Transverse colon (tissue), 4 donors: ENCODE measurements around the gene COX7A2. TPM values are rescaled to one million over a fixed set of nuclear protein-coding genes. Genes with fewer than 3 reads are reported as not detected.

Experiments used
- DNase-seq: peaks from one replicate; pipeline ENCODE4 v3.0.0-alpha.2; 2019
- H3K27ac ChIP-seq, 4 donors: fragments of 200-600 bp; sonication (generic); 2 replicates each; pipeline ENCODE4 v1.5.1; 2016 to 2018; ENCODE audit warnings: inconsistent platforms in 4 of 4
- H3K27me3 ChIP-seq: fragments of 200-600 bp; sonication (generic); 2 replicates; pipeline ENCODE4 v1.5.1; 2017; ENCODE audit warnings: inconsistent platforms
- H3K36me3 ChIP-seq, 4 donors: fragments of 200-600 bp; sonication (generic); 2 replicates each; pipeline ENCODE4 v1.5.1; 2017 to 2019; ENCODE audit warnings: inconsistent platforms in 4 of 4
- H3K4me1 ChIP-seq, 4 donors: fragments of 200-600 bp; sonication (generic); 2 replicates each; pipeline ENCODE4 v1.5.1; 2017 to 2020; ENCODE audit warnings: inconsistent platforms in 4 of 4
- H3K4me3 ChIP-seq, 4 donors: fragments of 200-600 bp; sonication (generic); 1 replicate in 1 of 4; 2 replicates in 3 of 4; pipeline versions ENCODE4 v1.5.1 to v1.6.1; 2017 to 2019; ENCODE audit warnings: inconsistent platforms in 4 of 4
- H3K9me3 ChIP-seq, 2 donors: fragments of 200-600 bp; sonication (generic); 2 replicates each; pipeline ENCODE4 v1.5.1; 2017 to 2019; ENCODE audit warnings: inconsistent platforms in 2 of 2
- EP300 ChIP-seq: sonication (generic); formaldehyde crosslinking; IDR thresholded peaks from one replicate; pipeline ENCODE4 v1.6.1; 2017; ENCODE audit warnings: antibody characterized with exemption, low read depth
- POLR2A ChIP-seq: fragments of 450-650 bp; IDR thresholded peaks from one replicate; pipeline ENCODE4 v1.6.1; 2016; ENCODE audit warnings: antibody characterized with exemption, mild to moderate bottlenecking, moderate library complexity
- POLR2AphosphoS5 ChIP-seq, 3 donors: sonication (generic); formaldehyde crosslinking; IDR thresholded peaks; one replicate each; pipeline ENCODE4 v1.6.1; 2016; ENCODE audit warnings: antibody characterized with exemption in 3 of 3
- WGBS, 2 donors: methylation state at CpG; one replicate each; pipeline ENCODE4 v1.1.5; 2018; ENCODE audit warnings: low coverage in 1 of 2; 5-methylcytosine and 5-hydroxymethylcytosine counted together
- in situ Hi-C, 4 donors: fragments of 200-750 bp; cut with MboI; loops; one replicate each; pipeline versions ENCODE4 v1.15.0 to v1.15.1; 2017; ENCODE audit warnings: low sequenced_read_pairs in 3 of 4, low pct_ligation_motif_present in 1 of 4, low pct_unique_long_range_greater_than_20kb in 1 of 4
- intact Hi-C: fragments of 100-400 bp; cut with DNase I; formaldehyde crosslinking; loops from one replicate; pipeline ENCODE4 v1.15.1; 2023; ENCODE audit warnings: low total_unique reads
- total RNA-seq, 4 donors: library from RNA; depleted of rRNA; stranded (reverse); fragments of >200 nt; gene quantifications; one replicate each; pipeline ENCODE4 v1.1.0, GENCODE V29; 2016
- TF ChIP-seq, protein P1 (sequence below), 5 experiments: fragments of 200-600 bp in 3 of 5; fragments of 450-650 bp in 2 of 5; sonication (generic) in 3 of 5; IDR thresholded peaks; 1 replicate in 2 of 5; 2 replicates in 3 of 5; pipeline ENCODE4 v1.5.1; 2016 to 2017; ENCODE audit warnings: antibody characterized with exemption in 5 of 5, inconsistent platforms in 3 of 5, mild to moderate bottlenecking in 2 of 5, moderate library complexity in 1 of 5

Gene COX7A2, protein sequence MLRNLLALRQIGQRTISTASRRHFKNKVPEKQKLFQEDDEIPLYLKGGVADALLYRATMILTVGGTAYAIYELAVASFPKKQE
- 100 to 1,000 TPM; 146 to 469 (median 349) TPM for total RNA-seq

DNA sequence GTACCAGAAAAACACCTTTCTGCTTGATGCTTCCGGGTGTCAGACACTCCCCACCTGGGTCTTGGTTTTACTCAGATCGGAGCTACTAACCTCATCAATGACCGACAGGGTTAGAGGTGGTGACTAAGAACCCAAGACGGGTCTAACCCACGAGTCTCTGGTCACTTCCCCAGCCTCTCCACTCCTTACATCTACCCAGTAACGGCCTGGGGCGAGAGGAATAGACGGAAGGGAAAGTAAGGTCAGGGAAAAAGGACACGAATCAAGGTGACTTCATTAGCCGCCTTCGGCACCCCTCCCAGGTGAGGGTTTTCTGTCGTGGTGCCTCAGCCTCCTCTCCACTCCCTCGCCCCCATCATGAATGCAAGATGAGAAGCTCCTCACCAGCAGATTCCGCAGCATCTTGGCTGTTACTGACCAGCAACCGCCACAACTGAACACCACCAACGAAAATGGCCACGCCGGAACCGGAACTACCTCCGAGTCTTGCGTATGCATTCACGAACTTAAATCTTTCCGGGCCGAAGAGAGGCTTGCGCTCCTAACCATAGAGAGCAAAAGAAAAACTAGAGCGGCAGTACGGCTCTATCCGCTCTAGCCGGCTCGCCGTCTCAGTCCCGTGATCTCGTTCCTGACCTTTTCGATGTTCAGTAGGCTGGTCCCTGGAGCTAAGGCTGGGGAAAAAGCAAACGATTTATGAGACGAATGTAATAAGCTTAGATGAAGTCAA, at the start of gene COX7A2:
Gene COX7A2 (minus strand): TSS at position 469 of the 730 bp plus-strand sequence. CDS start 67 bp downstream, at position 402.
- WGBS, 2 donors: 0% methylated on average over 3 to 36 of the region's 36 CpGs
- H3K27me3 ChIP-seq: no peaks in the 10 kb centered on the region
- H3K36me3 ChIP-seq: peaks cover 0 to 26% (median 12%) of the 10 kb centered on the region in 4 donors
- H3K9me3 ChIP-seq: no peaks in the 10 kb centered on the region
- in situ Hi-C loops: no loop called here
- peak within 1 kb of the TSS; percentile 48 to 82 (median 70) for H3K4me3 ChIP-seq
- intact Hi-C loops: no loop called here
- TF ChIP-seq POLR2A (peak; percentile 94), POLR2AphosphoS5 (IDR thresholded peaks at IDR 0.05) (peak; percentile 85 to 98 (median 95))
- TF ChIP-seq, protein P1, sequence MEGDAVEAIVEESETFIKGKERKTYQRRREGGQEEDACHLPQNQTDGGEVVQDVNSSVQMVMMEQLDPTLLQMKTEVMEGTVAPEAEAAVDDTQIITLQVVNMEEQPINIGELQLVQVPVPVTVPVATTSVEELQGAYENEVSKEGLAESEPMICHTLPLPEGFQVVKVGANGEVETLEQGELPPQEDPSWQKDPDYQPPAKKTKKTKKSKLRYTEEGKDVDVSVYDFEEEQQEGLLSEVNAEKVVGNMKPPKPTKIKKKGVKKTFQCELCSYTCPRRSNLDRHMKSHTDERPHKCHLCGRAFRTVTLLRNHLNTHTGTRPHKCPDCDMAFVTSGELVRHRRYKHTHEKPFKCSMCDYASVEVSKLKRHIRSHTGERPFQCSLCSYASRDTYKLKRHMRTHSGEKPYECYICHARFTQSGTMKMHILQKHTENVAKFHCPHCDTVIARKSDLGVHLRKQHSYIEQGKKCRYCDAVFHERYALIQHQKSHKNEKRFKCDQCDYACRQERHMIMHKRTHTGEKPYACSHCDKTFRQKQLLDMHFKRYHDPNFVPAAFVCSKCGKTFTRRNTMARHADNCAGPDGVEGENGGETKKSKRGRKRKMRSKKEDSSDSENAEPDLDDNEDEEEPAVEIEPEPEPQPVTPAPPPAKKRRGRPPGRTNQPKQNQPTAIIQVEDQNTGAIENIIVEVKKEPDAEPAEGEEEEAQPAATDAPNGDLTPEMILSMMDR (IDR thresholded peaks at IDR 0.05): no peak
- H3K27ac ChIP-seq: peak within 1 kb of the TSS; percentile 89 to 95 (median 92)
- peaks cover 0 to 33% (median 18%) of the 10 kb centered on the region in 4 donors for H3K4me1 ChIP-seq
- DNase-seq: peak; percentile 91

DNA sequence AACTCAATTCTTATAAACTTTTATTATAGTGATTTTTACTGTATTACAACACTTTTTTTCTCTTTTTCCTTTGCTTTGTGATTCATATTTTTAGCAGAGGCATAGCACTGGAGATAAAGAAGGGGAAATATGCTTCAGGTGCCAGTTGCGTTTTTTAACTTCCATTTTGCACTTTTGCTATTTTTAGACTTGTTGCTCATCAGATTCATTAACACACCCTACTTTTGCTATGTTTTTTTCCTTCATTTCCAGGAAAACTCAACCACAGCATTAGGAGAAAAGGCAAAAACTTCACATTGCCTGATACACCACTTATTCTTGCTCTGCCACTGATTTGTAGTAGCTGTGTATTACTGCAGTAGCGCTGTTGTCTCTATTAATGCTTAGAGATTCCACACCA, 49.0 kb upstream of the COX7A2 start:
- DNase-seq: no peak
- TF ChIP-seq EP300 (no peak), POLR2A (no peak), POLR2AphosphoS5 (IDR thresholded peaks at IDR 0.05) (no peak)
- TF ChIP-seq, protein P1 (IDR thresholded peaks at IDR 0.05): no peak
- in situ Hi-C loops: loop anchor here in 2 of 4 donors (10.0 kb wide), 1 partner anchor 232 kb away; no protein-coding TSS in a partner anchor
- Histone ChIP-seq H3K4me3 (no peak overlapping the region), H3K36me3 (no peaks in the 10 kb centered on the region), H3K9me3 (no peaks in the 10 kb centered on the region), H3K27me3 (no peaks in the 10 kb centered on the region), H3K4me1 (no peaks in the 10 kb centered on the region), H3K27ac (no peak overlapping the region)
- intact Hi-C loops: no loop called here
- 83 to 92% methylated on average over 2 of the region's 2 CpGs for WGBS, 2 donors

DNA sequence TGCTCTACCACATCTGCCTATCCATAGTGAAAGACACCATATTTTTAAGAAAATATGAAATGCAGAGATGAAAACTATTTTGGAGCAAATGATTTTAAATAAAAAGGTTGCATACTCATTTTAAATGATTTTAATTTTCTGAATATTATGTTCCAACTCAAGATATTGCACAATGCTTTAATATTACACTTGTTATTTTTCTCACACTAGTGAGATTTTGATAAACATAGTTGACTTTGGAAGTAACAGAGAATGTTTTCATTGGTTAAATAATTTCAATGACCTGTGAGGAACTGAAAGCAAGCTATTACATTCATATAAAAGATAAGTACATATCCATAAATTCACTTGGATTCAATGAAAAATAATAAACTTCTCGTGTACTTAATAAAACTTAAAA, 48.1 kb upstream of the COX7A2 start:
- 64 to 83% methylated on average over 1 of the region's 1 CpG for WGBS, 2 donors
- Histone ChIP-seq H3K27ac (no peak overlapping the region), H3K4me3 (no peak overlapping the region), H3K36me3 (no peaks in the 10 kb centered on the region), H3K27me3 (no peaks in the 10 kb centered on the region), H3K9me3 (no peaks in the 10 kb centered on the region), H3K4me1 (no peaks in the 10 kb centered on the region)
- in situ Hi-C loops (loop anchor here in 2 of 4 donors (10.0 kb wide), 1 partner anchor 233 kb away; no protein-coding TSS in a partner anchor), intact Hi-C loops (no loop called here)
- TF ChIP-seq POLR2A (no peak), POLR2AphosphoS5 (IDR thresholded peaks at IDR 0.05) (no peak), EP300 (no peak)
- TF ChIP-seq, protein P1 (IDR thresholded peaks at IDR 0.05): no peak
- no peak for DNase-seq

DNA sequence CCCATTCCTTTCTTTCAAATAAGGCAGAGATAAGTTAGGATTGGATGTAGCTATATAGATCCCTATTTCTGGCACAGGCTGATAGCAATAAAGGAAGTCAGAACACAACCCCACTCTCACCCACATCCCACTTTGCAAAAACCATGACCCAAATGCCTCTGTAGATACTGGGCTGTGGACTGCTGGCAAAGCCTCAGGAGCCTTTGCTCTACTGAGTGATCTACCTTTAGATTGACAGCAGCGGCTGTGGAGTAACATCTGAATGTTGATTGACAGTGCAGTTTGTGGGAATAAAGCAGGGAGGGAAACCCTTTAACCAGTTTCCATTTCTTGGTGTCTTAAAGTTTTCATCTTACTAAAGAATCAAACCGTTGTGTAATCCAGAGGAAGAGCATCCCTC, 47.7 kb upstream of the COX7A2 start:
- no peaks in the 10 kb centered on the region for H3K27me3 ChIP-seq
- in situ Hi-C loops: loop anchor here in 2 of 4 donors (10.0 kb wide), 1 partner anchor 233 kb away; no protein-coding TSS in a partner anchor
- H3K27ac ChIP-seq: no peak overlapping the region
- intact Hi-C loops: no loop called here
- no peaks in the 10 kb centered on the region for H3K36me3 ChIP-seq
- no peak for TF ChIP-seq POLR2A
- TF ChIP-seq, protein P1 (IDR thresholded peaks at IDR 0.05): no peak
- no peak for TF ChIP-seq POLR2AphosphoS5 (IDR thresholded peaks at IDR 0.05)
- no peak for TF ChIP-seq EP300
- H3K9me3 ChIP-seq: no peaks in the 10 kb centered on the region
- H3K4me1 ChIP-seq: peaks cover 0 to 2% (median 0%) of the 10 kb centered on the region in 4 donors
- WGBS, 2 donors: 78 to 83% methylated on average over 2 of the region's 2 CpGs
- no peak overlapping the region for H3K4me3 ChIP-seq
- no peak for DNase-seq
